Measurements from ENCODE around the gene TTC33. TPM values are rescaled to one million over a fixed set of nuclear protein-coding genes. Genes with fewer than 3 reads are reported as not detected.

Gene TTC33, protein sequence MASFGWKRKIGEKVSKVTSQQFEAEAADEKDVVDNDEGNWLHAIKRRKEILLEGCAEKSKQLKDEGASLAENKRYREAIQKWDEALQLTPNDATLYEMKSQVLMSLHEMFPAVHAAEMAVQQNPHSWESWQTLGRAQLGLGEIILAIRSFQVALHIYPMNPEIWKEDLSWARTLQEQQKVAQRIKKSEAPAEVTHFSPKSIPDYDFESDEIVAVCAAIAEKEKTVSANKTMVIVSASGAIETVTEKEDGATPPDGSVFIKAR
- 7.0 to 14.7 TPM (median 9.9 TPM) in 5 replicates for total RNA-seq (2022; extraction: Qiagen RNA extraction)

GRCh38 chr5:40755407-40756365 is at the start of gene TTC33:
Gene TTC33 (minus strand): TSS chr5:40755961. CDS start chr5:40747018, 8,943 bp downstream.

DNA sequence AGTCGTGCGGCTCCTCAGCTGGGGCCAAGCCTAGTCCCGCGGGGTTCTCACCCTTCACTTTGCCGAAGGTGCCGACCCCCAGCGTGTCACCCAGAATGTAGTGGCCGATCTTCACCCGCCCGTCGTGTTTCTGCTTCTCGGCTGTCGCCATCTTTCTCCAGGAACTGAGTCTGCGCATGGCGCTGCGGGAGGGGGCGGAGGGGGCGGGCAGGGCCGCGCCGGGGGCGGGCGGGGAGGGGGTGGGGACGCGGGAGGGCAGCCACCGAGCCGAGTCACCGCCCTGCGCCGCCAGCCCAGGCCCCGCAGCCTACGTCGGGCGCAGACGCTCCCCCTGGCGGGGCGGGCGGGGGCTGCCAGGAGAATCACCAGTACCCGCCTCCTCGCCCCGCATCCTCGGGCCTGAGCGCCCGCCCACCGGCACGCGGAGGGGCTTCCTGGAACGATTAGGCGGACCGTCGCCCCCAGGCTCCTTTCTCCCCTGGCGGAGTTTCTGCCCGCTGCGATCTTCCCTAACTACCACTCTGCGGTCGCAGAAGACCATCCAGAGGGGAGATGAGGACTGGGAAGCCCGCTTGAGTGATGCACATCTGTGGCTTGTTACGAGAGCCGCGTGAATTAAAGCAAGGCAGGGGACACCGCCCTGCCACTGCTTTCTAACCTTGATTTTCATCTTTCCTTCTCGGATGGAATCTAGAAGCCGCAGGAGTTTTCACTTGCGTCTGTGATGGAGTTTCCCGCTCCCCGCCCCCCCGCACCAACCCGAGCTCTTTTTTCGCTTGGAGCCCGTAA is 42.4 kb upstream of the TTC33 start, which contains the start of gene PRKAA1:
Gene PRKAA1, minus strand, starts transcription at position 363 of the 789 bp plus-strand sequence. Its CDS starts 185 bp downstream, at position 178.

GRCh38 chr5:40679913-40680681 is 75.7 kb downstream of the TTC33 start, which contains the start of gene PTGER4:
Gene PTGER4 (plus strand): TSS chr5:40679915. CDS start chr5:40680994, 1,079 bp downstream.

Other genes with a start within 250 kb of the TTC33 start
- gene PTGER4, start 76.0 kb downstream of the TTC33 start, total RNA-seq (2022; extraction: Qiagen RNA extraction): 3.6 to 5.1 TPM (median 4.5 TPM) in 5 replicates
- gene PRKAA1, start 42.4 kb upstream of the TTC33 start, total RNA-seq (2022; extraction: Qiagen RNA extraction): 29.3 to 52.9 TPM (median 39.2 TPM) in 5 replicates
- 2,645 to 3,238 TPM (median 2,796 TPM) in 5 replicates for gene RPL37, start 79.3 kb upstream of the TTC33 start, total RNA-seq (2022; extraction: Qiagen RNA extraction)
- 2.6 to 3.5 TPM (median 3.1 TPM) in 5 replicates for gene CARD6, start 85.4 kb upstream of the TTC33 start, total RNA-seq (2022; extraction: Qiagen RNA extraction)
- not detected in 5 replicates for gene C7, start 153.5 kb upstream of the TTC33 start, total RNA-seq (2022; extraction: Qiagen RNA extraction)